HCT116 (cell line): ENCODE data around the gene CASP9. TPM values are rescaled to one million over a fixed set of nuclear protein-coding genes. Genes with fewer than 3 reads are reported as not detected.
"Not testable (repeated sequence)": the region's sequence is repeated elsewhere in the genome, so short reads cannot be mapped to it uniquely, and the experiment has no call there.

Source experiments
- ATAC-seq: fragments of 200-7000 bp; cut with Tn5 transposase; 2 replicates; pipeline ENCODE4 v1.9.1; 2020; ENCODE audit warnings: mild to moderate bottlenecking, moderate library complexity
- BruUV-seq: library from RNA; stranded (reverse); fragments of 400-500 nt; replicated peaks from 2 replicates; lab custom pipeline; 2021; lab: Mats Ljungman, UMichigan
- CTCF ChIA-PET: fragments of 300-600 bp; sonication (Branson Sonifier 250); formaldehyde crosslinking; loops from one replicate; lab custom pipeline; 2021; ENCODE audit warnings: antibody characterized with exemption; lab: Charles Lee
- POLR2A ChIA-PET: fragments of 300-600, 350-600 bp; sonication (Branson Sonifier 250); formaldehyde crosslinking; loops from one replicate; lab custom pipeline; 2021; ENCODE audit warnings: antibody characterized with exemption; lab: Charles Lee
- RAD21 ChIA-PET, 2 experiments: fragments of 300-600 bp; sonication (Branson Sonifier 250); formaldehyde crosslinking; loops; one replicate each; lab custom pipeline; 2023; ENCODE audit warnings: low total read pairs in 2 of 2; ENCODE audit not compliant: uncharacterized antibody in 2 of 2, unreplicated experiment in 2 of 2, low non-redundant PET in 1 of 2; lab: Charles Lee
- DNase-seq: peaks from one replicate; pipeline ENCODE4 v3.0.0-alpha.2; 2010; ENCODE audit warnings: low read depth, low spot score
- H2AFZ ChIP-seq: fragments of 200-600 bp; shearing (Covaris generic), sonication (generic); 2 replicates; pipeline ENCODE4 v1.6.1; 2017; ENCODE audit warnings: low read depth, mixed run types, mixed read lengths, antibody characterized with exemption, low read length; ENCODE audit not compliant: poor library complexity, severe bottlenecking
- H3K27ac ChIP-seq: 2 replicates; pipeline ENCODE4 v1.5.1; 2012; ENCODE audit warnings: low read depth, low read length
- H3K27me3 ChIP-seq: fragments of 200-600 bp; sonication (generic); 2 replicates; pipeline ENCODE4 v1.6.1; 2016; ENCODE audit warnings: mixed run types, low read length, mixed read lengths; ENCODE audit not compliant: insufficient read depth
- H3K36me3 ChIP-seq, 2 experiments: fragments of 200-500 bp in 1 of 2; fragments of 200-600 bp in 1 of 2; sonication (Bioruptor generic) in 1 of 2; sonication (generic) in 1 of 2; 2 replicates each; pipeline versions ENCODE4 v1.5.1 to v1.6.1; 2014 to 2016; ENCODE audit warnings: low read length in 2 of 2, inconsistent platforms in 1 of 2, mixed read lengths in 1 of 2, mixed run types in 1 of 2; ENCODE audit not compliant: insufficient read depth in 2 of 2, control insufficient read depth in 1 of 2
- H3K4me1 ChIP-seq, 2 experiments: fragments of 200-600 bp in 1 of 2; sonication (generic) in 1 of 2; 2 replicates each; pipeline versions ENCODE4 v1.5.1 to v1.6.1; 2012 to 2017; ENCODE audit warnings: low read length in 2 of 2, inconsistent platforms in 1 of 2, mild to moderate bottlenecking in 1 of 2, mixed read lengths in 1 of 2, mixed run types in 1 of 2, moderate library complexity in 1 of 2; ENCODE audit not compliant: insufficient read depth in 2 of 2, control insufficient read depth in 1 of 2
- H3K4me2 ChIP-seq: fragments of 200-600 bp; sonication (generic); 2 replicates; pipeline ENCODE4 v1.6.1; 2017; ENCODE audit warnings: mixed run types, low read length, mixed read lengths
- H3K4me3 ChIP-seq, 2 experiments: fragments of 200-600 bp in 1 of 2; sonication (generic) in 1 of 2; replicated peaks in 1 of 2; 2 replicates each; pipeline ENCODE4 v1.5.1; 2011 to 2016; ENCODE audit warnings: low read length in 2 of 2, control low read depth in 1 of 2, low read depth in 1 of 2, mild to moderate bottlenecking in 1 of 2, mixed read lengths in 1 of 2, mixed run types in 1 of 2
- H3K79me2 ChIP-seq: fragments of 200-600 bp; sonication (generic); 2 replicates; pipeline ENCODE4 v1.6.1; 2017; ENCODE audit warnings: mild to moderate bottlenecking, mixed run types, low read length, moderate library complexity, mixed read lengths; ENCODE audit not compliant: insufficient read depth
- H3K9ac ChIP-seq: fragments of 200-600 bp; sonication (generic); 2 replicates; pipeline ENCODE4 v1.6.1; 2016; ENCODE audit warnings: low read length, mixed read lengths
- H3K9me2 ChIP-seq: fragments of 200-600 bp; sonication (generic), shearing (Covaris generic); 2 replicates; pipeline ENCODE4 v1.6.1; 2017; ENCODE audit warnings: mixed run types, mild to moderate bottlenecking, moderate library complexity; ENCODE audit not compliant: insufficient read depth
- H3K9me3 ChIP-seq, 2 experiments: fragments of 200-500 bp in 1 of 2; fragments of 200-600 bp in 1 of 2; sonication (Bioruptor generic) in 1 of 2; sonication (generic) in 1 of 2; 2 replicates each; pipeline ENCODE4 v1.6.1; 2014 to 2017; ENCODE audit warnings: low read length in 2 of 2, mixed read lengths in 2 of 2, inconsistent platforms in 1 of 2, low read depth in 1 of 2, mild to moderate bottlenecking in 1 of 2, mixed run types in 1 of 2, moderate library complexity in 1 of 2; ENCODE audit not compliant: control insufficient read depth in 1 of 2, insufficient read depth in 1 of 2
- H4K20me1 ChIP-seq: fragments of 200-600 bp; sonication (generic), shearing (Covaris generic); 2 replicates; pipeline ENCODE4 v1.6.1; 2017; ENCODE audit warnings: mixed run types, mild to moderate bottlenecking, moderate library complexity; ENCODE audit not compliant: insufficient read depth
- EGR1 ChIP-seq: IDR thresholded peaks from 2 replicates; pipeline ENCODE4 v1.6.1; 2012; ENCODE audit warnings: low read depth
- EZH2phosphoT487 ChIP-seq: fragments of 200-600 bp; IDR thresholded peaks from 2 replicates; pipeline ENCODE4 v1.6.1; 2018; ENCODE audit warnings: antibody characterized with exemption, borderline replicate concordance
- SIN3A ChIP-seq: IDR thresholded peaks from 2 replicates; pipeline ENCODE4 v1.6.1; 2012; ENCODE audit warnings: low read depth
- YY1 ChIP-seq: IDR thresholded peaks from 2 replicates; pipeline ENCODE4 v1.6.1; 2011; ENCODE audit warnings: low read length, low read depth, moderate library complexity, mild to moderate bottlenecking; ENCODE audit not compliant: insufficient replicate concordance; ENCODE audit errors: extremely low read depth
- intact Hi-C: fragments of 100-400 bp; cut with micrococcal nuclease; formaldehyde crosslinking; loops from 2 replicates; pipeline ENCODE4 v1.10.0; 2022
- total RNA-seq: library from RNA; stranded (reverse); gene quantifications from one replicate; pipeline ENCODE4 v1.2.1, GENCODE V29; 2021; ENCODE audit not compliant: unreplicated experiment
- TF ChIP-seq, protein P1 (sequence below), 3 experiments: fragments of 200-600 bp in 1 of 3; sonication (generic) in 1 of 3; IDR thresholded peaks in 2 of 3; conservative IDR thresholded peaks in 1 of 3; 2 replicates each; pipeline ENCODE4 v1.5.1; 2012 to 2017; ENCODE audit warnings: low read depth in 2 of 3, low read length in 2 of 3, antibody characterized with exemption in 1 of 3, borderline replicate concordance in 1 of 3, control low read depth in 1 of 3, mild to moderate bottlenecking in 1 of 3, mixed read lengths in 1 of 3, mixed run types in 1 of 3, moderate library complexity in 1 of 3; ENCODE audit not compliant: insufficient read depth in 1 of 3

Gene CASP9
- total RNA-seq, 1 experiment from 2014 or later: 10.6 TPM

GRCh38 chr1:15465674-15466073 is 58.3 kb downstream of the CASP9 start (continued):
- TF ChIP-seq YY1 (no peak), EZH2phosphoT487 (no peak), EGR1 (no peak), SIN3A (no peak)
- TF ChIP-seq, protein P1, sequence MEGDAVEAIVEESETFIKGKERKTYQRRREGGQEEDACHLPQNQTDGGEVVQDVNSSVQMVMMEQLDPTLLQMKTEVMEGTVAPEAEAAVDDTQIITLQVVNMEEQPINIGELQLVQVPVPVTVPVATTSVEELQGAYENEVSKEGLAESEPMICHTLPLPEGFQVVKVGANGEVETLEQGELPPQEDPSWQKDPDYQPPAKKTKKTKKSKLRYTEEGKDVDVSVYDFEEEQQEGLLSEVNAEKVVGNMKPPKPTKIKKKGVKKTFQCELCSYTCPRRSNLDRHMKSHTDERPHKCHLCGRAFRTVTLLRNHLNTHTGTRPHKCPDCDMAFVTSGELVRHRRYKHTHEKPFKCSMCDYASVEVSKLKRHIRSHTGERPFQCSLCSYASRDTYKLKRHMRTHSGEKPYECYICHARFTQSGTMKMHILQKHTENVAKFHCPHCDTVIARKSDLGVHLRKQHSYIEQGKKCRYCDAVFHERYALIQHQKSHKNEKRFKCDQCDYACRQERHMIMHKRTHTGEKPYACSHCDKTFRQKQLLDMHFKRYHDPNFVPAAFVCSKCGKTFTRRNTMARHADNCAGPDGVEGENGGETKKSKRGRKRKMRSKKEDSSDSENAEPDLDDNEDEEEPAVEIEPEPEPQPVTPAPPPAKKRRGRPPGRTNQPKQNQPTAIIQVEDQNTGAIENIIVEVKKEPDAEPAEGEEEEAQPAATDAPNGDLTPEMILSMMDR (IDR thresholded peaks at IDR 0.05 in 2 of 3, conservative IDR thresholded peaks at IDR 0.05 in 1 of 3; ENCODE audit: borderline replicate concordance in 1 of 3, insufficient read depth in 1 of 3, low read depth in 2 of 3, low read length in 2 of 3): no peak

DNA sequence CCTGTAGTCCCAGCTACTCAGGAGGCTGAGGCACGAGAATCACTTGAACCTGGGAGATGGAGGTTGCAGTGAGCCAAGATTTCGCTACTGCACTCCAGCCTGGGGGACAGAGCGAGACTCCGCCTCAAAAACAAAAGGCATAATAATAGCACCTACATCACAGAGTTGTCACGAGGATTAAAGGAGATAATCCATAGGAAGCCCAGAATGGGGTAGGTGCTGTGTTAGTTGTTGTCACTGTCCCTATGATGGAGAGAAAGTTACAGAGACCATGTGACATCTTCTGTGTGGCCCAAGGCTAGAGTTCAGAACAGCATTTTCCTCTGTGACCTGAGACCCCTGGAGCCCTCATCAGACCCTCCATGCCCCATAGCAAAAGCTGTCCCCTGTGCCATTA is 60.1 kb downstream of the CASP9 start:
- H3K4me1 ChIP-seq, ATAC-seq, H3K9me3 ChIP-seq, H3K27ac ChIP-seq, H3K9me2 ChIP-seq, H4K20me1 ChIP-seq, H3K4me3 ChIP-seq, BruUV-seq, H3K27me3 ChIP-seq, DNase-seq, POLR2A ChIA-PET, H3K4me2 ChIP-seq, H2AFZ ChIP-seq, CTCF ChIA-PET, H3K79me2 ChIP-seq, RAD21 ChIA-PET, H3K36me3 ChIP-seq, intact Hi-C loops, H3K9ac ChIP-seq: not testable (repeated sequence)

GRCh38 chr1:15463064-15463800 is 60.8 kb downstream of the CASP9 start:
- H3K36me3 ChIP-seq, H3K27ac ChIP-seq, H2AFZ ChIP-seq, H3K9me3 ChIP-seq, CTCF ChIA-PET, intact Hi-C loops, RAD21 ChIA-PET, H3K9me2 ChIP-seq, ATAC-seq, H3K4me3 ChIP-seq, H3K79me2 ChIP-seq, H3K4me2 ChIP-seq, H4K20me1 ChIP-seq, H3K9ac ChIP-seq, POLR2A ChIA-PET, BruUV-seq, H3K4me1 ChIP-seq, DNase-seq, H3K27me3 ChIP-seq: not testable (repeated sequence)
